ENCODE results near the gene HBG2. TPM values are rescaled to one million over a fixed set of nuclear protein-coding genes. Genes with fewer than 3 reads are reported as not detected.
"Not testable (repeated sequence)": the region's sequence is repeated elsewhere in the genome, so short reads cannot be mapped to it uniquely, and the experiment has no call there.

HBG2 gene
- total RNA-seq, 4 donors from 2014 or later, result not detected

- H3K27ac ChIP-seq, result no peak overlapping the region
- intact Hi-C loops (cut with DNase I; ENCODE audit: low total_unique reads), result no loop called here
- ATAC-seq (no peak), DNase-seq (no peak)
- no peaks in the 10 kb centered on the region for H3K9me3 ChIP-seq
- no peaks in the 10 kb centered on the region for H3K27me3 ChIP-seq
- TF ChIP-seq CTCF (IDR thresholded peaks at IDR 0.05 in 4 of 5, conservative IDR thresholded peaks at IDR 0.05 in 1 of 5) (no peak), POLR2A (IDR thresholded peaks at IDR 0.05) (no peak)
- in situ Hi-C loops (cut with MboI; ENCODE audit: low sequenced_read_pairs in 4 of 4), result no loop called here
- H3K36me3 ChIP-seq, result no peaks in the 10 kb centered on the region
- H3K4me1 ChIP-seq, result no peaks in the 10 kb centered on the region
- no peak overlapping the region for H3K4me3 ChIP-seq
Measured at GRCh38 chr11:5265832-5266231, 11.3 kb upstream of the HBG2 start.

GRCh38 chr11:5258543-5259262 lies 4.1 kb upstream of the HBG2 start:
- Histone ChIP-seq H3K4me1 (no peaks in the 10 kb centered on the region), H3K36me3 (no peaks in the 10 kb centered on the region), H3K9me3 (no peaks in the 10 kb centered on the region), H3K4me3 (no peak overlapping the region), H3K27ac (no peak overlapping the region), H3K27me3 (no peaks in the 10 kb centered on the region)
- intact Hi-C loops (cut with DNase I; ENCODE audit: low total_unique reads) (no loop called here), in situ Hi-C loops (cut with MboI; ENCODE audit: low sequenced_read_pairs in 4 of 4) (no loop called here)
- ATAC-seq (no peak), DNase-seq (no peak)
- TF ChIP-seq CTCF (IDR thresholded peaks at IDR 0.05 in 4 of 5, conservative IDR thresholded peaks at IDR 0.05 in 1 of 5) (no peak), POLR2A (IDR thresholded peaks at IDR 0.05) (no peak)

GRCh38 chr11:5257296-5257695 lies 2.7 kb upstream of the HBG2 start:
- TF ChIP-seq POLR2A (IDR thresholded peaks at IDR 0.05) (no peak), CTCF (IDR thresholded peaks at IDR 0.05 in 4 of 5, conservative IDR thresholded peaks at IDR 0.05 in 1 of 5) (no peak)
- H3K36me3 ChIP-seq, result no peaks in the 10 kb centered on the region
- H3K27ac ChIP-seq, result no peak overlapping the region
- no peaks in the 10 kb centered on the region for H3K9me3 ChIP-seq
- ATAC-seq (no peak), DNase-seq (no peak)
- intact Hi-C loops (cut with DNase I; ENCODE audit: low total_unique reads) (no loop called here), in situ Hi-C loops (cut with MboI; ENCODE audit: low sequenced_read_pairs in 4 of 4) (no loop called here)
- H3K4me1 ChIP-seq, result no peaks in the 10 kb centered on the region
- H3K4me3 ChIP-seq, result no peak overlapping the region
- no peaks in the 10 kb centered on the region for H3K27me3 ChIP-seq

- H3K4me3 ChIP-seq; H3K9me3 ChIP-seq; ATAC-seq; H3K27ac ChIP-seq; in situ Hi-C loops (cut with MboI; ENCODE audit: low sequenced_read_pairs in 4 of 4); intact Hi-C loops (cut with DNase I; ENCODE audit: low total_unique reads); H3K27me3 ChIP-seq; H3K4me1 ChIP-seq; DNase-seq; H3K36me3 ChIP-seq: not testable (repeated sequence)
Measured at GRCh38 chr11:5254023-5254422, 558 bp downstream of the HBG2 start.

DNA sequence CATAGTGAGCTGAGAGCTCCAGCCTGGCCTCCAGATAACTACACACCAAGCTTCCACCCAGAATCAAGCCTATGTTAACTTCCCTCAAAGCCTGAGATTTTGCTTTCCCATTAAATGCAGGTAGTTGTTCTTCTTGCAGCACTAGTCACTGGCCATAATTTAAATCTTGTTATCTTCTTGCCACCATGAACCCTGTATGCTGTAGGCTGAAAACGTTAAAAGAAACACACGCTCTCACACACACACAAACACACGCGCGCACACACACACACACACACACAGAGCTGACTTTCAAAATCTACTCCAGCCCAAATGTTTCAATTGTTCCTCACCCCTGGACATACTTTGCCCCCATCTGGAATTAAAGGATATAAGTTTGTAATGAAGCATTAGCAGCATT lies 1.1 kb downstream of the HBG2 start:
- intact Hi-C loops (cut with DNase I; ENCODE audit: low total_unique reads), result not testable (repeated sequence)

GRCh38 chr11:5252919-5253265 lies 1.7 kb downstream of the HBG2 start:
- TF ChIP-seq POLR2A (IDR thresholded peaks at IDR 0.05) (no peak), CTCF (IDR thresholded peaks at IDR 0.05 in 4 of 5, conservative IDR thresholded peaks at IDR 0.05 in 1 of 5) (no peak)
- no peaks in the 10 kb centered on the region for H3K4me1 ChIP-seq
- H3K27me3 ChIP-seq, result no peaks in the 10 kb centered on the region
- no peaks in the 10 kb centered on the region for H3K9me3 ChIP-seq
- H3K4me3 ChIP-seq, result no peak overlapping the region
- no peak overlapping the region for H3K27ac ChIP-seq
- in situ Hi-C loops (cut with MboI; ENCODE audit: low sequenced_read_pairs in 4 of 4), result no loop called here
- ATAC-seq (no peak), DNase-seq (no peak)
- no peaks in the 10 kb centered on the region for H3K36me3 ChIP-seq
- intact Hi-C loops (cut with DNase I; ENCODE audit: low total_unique reads), result no loop called here

More for the DNA sequence above, 1.1 kb downstream of the HBG2 start:
- ATAC-seq; H3K27ac ChIP-seq; H3K9me3 ChIP-seq; H3K27me3 ChIP-seq; H3K4me1 ChIP-seq; in situ Hi-C loops (cut with MboI; ENCODE audit: low sequenced_read_pairs in 4 of 4); H3K36me3 ChIP-seq; H3K4me3 ChIP-seq; DNase-seq: not testable (repeated sequence)
